Measurements from ENCODE around the gene TMEM117. TPM values are rescaled to one million over a fixed set of nuclear protein-coding genes. Genes with fewer than 3 reads are reported as not detected.

Gene TMEM117
- total RNA-seq, 6 experiments from 2014 or later = 5.5 to 8.8 (median 7.0) TPM

GRCh38 chr12:43884683-43885410, 49.0 kb downstream of the TMEM117 start:
- H3K9me3 Mint-ChIP-seq = no peaks in the 10 kb centered on the region
- no peak overlapping the region for H3K27ac Mint-ChIP-seq
- H3K27me3 Mint-ChIP-seq (ENCODE audit: insufficient read depth) = no peaks in the 10 kb centered on the region; the same call in 1 of the 2 replicates
- no peaks in the 10 kb centered on the region; the same call in none of the 2 replicates for H3K4me1 Mint-ChIP-seq (ENCODE audit: low read depth)
- no peak for DNase-seq
- H3K4me3 Mint-ChIP-seq = no peak overlapping the region
- H3K36me3 Mint-ChIP-seq (ENCODE audit: low read depth) = no peaks in the 10 kb centered on the region
- TF ChIP-seq, protein P1, sequence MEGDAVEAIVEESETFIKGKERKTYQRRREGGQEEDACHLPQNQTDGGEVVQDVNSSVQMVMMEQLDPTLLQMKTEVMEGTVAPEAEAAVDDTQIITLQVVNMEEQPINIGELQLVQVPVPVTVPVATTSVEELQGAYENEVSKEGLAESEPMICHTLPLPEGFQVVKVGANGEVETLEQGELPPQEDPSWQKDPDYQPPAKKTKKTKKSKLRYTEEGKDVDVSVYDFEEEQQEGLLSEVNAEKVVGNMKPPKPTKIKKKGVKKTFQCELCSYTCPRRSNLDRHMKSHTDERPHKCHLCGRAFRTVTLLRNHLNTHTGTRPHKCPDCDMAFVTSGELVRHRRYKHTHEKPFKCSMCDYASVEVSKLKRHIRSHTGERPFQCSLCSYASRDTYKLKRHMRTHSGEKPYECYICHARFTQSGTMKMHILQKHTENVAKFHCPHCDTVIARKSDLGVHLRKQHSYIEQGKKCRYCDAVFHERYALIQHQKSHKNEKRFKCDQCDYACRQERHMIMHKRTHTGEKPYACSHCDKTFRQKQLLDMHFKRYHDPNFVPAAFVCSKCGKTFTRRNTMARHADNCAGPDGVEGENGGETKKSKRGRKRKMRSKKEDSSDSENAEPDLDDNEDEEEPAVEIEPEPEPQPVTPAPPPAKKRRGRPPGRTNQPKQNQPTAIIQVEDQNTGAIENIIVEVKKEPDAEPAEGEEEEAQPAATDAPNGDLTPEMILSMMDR (IDR thresholded peaks at IDR 0.05) = no peak

DNA sequence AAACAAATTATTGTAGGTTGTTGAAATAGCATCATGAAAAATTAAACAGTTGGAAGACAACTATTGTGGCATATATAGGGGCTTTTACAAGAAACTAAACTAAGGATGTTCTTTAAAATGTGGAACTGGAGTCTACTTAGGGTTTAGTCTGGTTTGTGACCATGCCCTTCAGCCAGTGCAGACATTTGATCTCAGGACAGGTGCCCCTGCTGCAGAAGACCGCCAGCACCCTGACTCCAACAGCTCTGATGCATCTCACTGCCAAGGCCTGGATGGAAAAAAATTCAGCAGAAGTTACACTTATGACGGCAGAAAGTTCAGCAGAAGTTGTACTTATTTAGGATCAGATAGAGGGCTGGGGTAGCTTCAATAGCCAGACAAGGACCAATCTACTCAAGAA, 51.5 kb downstream of the TMEM117 start:
- peaks cover 7% of the 10 kb centered on the region for H3K4me1 Mint-ChIP-seq (ENCODE audit: low read depth)
- no peak overlapping the region for H3K27ac Mint-ChIP-seq
- DNase-seq = no peak
- no peak overlapping the region for H3K4me3 Mint-ChIP-seq
- no peaks in the 10 kb centered on the region for H3K9me3 Mint-ChIP-seq
- no peaks in the 10 kb centered on the region; the same call in 1 of the 2 replicates for H3K27me3 Mint-ChIP-seq (ENCODE audit: insufficient read depth)
- TF ChIP-seq, protein P1 (IDR thresholded peaks at IDR 0.05) = no peak
- H3K36me3 Mint-ChIP-seq (ENCODE audit: low read depth) = no peaks in the 10 kb centered on the region

DNA sequence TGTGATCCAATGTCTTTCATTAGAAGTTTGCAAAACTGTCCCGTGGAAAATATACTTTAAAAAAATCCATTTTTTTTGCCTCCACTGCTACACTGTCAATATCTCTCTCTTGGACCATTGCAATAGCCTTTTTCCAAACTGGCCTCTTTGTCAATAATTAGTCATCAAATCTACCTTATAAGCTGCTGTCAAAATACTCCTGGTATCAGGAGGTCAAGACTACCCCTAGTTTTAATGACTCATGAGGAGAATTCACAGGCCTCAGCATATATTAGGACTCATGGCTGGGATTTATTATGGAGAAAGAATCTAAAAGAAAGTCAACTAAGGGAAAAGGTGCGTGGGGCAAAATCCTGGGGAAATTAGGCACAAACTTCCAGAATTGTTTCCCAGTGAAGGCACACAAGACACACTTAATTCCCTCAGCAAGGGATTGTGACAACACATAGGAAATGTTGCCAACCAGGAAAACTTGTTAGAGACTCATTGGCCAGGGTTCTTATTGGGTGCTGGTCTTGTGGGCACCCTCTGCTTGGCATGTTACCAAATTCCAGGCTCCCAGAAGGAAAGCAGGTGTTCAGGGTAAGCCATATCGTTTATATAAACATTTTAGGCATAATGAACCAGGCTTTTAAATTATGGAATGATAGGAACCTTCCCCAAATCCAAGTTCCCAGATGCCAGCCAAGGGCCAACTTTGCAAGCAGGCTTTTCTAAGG, 56.1 kb downstream of the TMEM117 start:
- no peak overlapping the region for H3K4me3 Mint-ChIP-seq
- DNase-seq = no peak
- H3K9me3 Mint-ChIP-seq = no peaks in the 10 kb centered on the region
- H3K27me3 Mint-ChIP-seq (ENCODE audit: insufficient read depth) = no peaks in the 10 kb centered on the region
- TF ChIP-seq, protein P1 (IDR thresholded peaks at IDR 0.05) = no peak
- H3K4me1 Mint-ChIP-seq (ENCODE audit: low read depth) = peaks cover 23% of the 10 kb centered on the region
- no peak overlapping the region for H3K27ac Mint-ChIP-seq
- no peaks in the 10 kb centered on the region for H3K36me3 Mint-ChIP-seq (ENCODE audit: low read depth)

DNA sequence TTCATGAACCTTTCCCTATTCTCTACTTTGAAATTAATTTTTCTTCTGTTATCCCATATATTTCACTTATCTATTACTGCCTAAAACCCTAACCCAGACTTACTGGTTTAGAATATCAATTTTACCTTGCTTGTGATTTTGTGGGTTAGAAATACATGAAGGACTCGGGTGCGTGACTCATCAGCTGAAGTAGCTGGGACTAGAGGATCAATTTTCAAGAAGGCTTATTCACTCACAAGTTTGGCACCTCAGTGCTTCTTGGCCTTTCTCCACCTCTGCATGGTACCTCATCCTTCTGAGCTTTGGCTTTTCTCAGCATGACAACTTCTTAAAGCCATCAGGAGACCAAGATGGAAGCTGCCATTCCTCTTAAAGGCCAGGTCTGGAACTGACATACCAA, 57.8 kb downstream of the TMEM117 start:
- H3K27ac Mint-ChIP-seq = no peak overlapping the region
- H3K4me3 Mint-ChIP-seq = no peak overlapping the region
- no peaks in the 10 kb centered on the region for H3K27me3 Mint-ChIP-seq (ENCODE audit: insufficient read depth)
- peaks cover 24% of the 10 kb centered on the region for H3K4me1 Mint-ChIP-seq (ENCODE audit: low read depth)
- TF ChIP-seq, protein P1 (IDR thresholded peaks at IDR 0.05) = no peak
- H3K9me3 Mint-ChIP-seq = no peaks in the 10 kb centered on the region
- no peaks in the 10 kb centered on the region for H3K36me3 Mint-ChIP-seq (ENCODE audit: low read depth)
- peak; percentile 15 for DNase-seq

DNA sequence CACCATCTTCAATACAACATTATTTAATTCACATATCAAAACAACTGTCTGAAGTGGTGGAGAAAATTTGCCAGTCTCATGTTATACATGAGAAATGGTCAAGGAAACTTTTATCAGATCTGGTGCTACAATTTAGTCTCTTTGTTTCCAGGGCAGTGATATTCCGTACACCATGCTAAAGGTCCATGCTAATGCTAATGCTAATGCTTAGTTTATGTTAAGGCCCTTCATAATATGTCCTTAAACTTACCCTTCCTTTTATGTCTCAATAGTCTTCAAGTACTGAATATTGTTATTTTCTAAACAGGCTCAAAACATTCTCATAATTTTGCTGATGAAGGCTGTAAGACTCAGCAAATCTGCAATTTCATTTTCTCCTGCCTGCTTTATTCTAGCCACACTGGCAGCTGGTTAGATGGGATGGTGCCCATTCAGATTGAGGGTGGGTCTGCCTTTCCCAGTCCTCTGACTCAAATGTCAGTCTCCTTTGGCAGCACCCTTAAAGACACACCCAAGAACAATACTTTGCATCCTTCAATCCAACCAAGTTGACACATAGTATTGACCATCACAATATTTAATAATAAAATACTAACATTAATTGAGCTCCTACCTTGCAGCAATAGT, 59.8 kb downstream of the TMEM117 start:
- no peak overlapping the region for H3K4me3 Mint-ChIP-seq
- H3K27me3 Mint-ChIP-seq (ENCODE audit: insufficient read depth) = no peaks in the 10 kb centered on the region
- H3K27ac Mint-ChIP-seq = no peak overlapping the region
- peaks cover 24% of the 10 kb centered on the region for H3K4me1 Mint-ChIP-seq (ENCODE audit: low read depth)
- TF ChIP-seq, protein P1 (IDR thresholded peaks at IDR 0.05) = no peak
- H3K9me3 Mint-ChIP-seq = no peaks in the 10 kb centered on the region
- no peaks in the 10 kb centered on the region for H3K36me3 Mint-ChIP-seq (ENCODE audit: low read depth)
- no peak for DNase-seq

Data from HFFc6 (cell line).